ENCODE measurements around the gene WDR93.
"Not testable (repeated sequence)": the region's sequence is repeated elsewhere in the genome, so short reads cannot be mapped to it uniquely, and the experiment has no call there.

WDR93 gene

GRCh38 chr15:89784686-89784960, 94.0 kb downstream of the WDR93 start:
- no peak for DNase-seq (ENCODE audit: insufficient read length, low spot score)
- FAIRE-seq = no peak

DNA sequence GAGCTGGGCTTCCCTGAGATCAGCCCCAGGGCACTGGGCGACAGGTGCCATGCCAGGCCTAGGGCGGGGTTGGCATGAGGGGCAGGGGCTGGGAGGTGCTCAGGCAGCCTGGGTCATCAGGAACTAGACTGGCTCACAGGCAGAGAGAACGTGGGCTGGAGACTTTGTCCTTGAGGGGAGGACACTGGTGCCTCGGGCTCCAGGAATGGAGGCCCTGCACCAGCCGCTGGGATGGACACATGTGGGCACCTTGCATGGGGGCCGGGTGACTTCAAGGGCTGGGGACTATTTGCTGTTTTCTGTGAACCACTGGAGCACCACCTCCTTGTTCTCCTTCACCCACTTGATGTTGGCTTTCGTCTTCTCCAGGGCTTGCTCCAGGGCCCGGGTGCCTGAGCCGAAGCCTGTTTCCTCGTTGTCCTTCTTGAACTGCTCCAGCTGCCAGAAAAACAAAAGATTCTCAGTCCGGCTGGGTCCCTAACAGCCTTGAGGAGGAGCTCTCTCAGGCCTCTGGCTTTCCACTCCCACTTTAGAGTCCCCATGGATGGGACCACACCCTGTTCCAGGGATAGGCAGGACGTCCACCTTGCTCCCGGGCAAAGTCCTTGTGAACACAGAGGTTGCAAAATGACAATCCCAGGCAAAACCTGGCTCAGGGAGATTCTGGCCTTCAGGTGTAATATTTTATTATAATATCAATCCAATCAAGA, 94.6 kb downstream of the WDR93 start:
- no peak for FAIRE-seq
- no peak for DNase-seq (ENCODE audit: insufficient read length, low spot score)

GRCh38 chr15:89785774-89786140, 95.1 kb downstream of the WDR93 start:
- FAIRE-seq = no peak
- DNase-seq (ENCODE audit: insufficient read length, low spot score) = no peak

- FAIRE-seq (no peak), DNase-seq (ENCODE audit: insufficient read length, low spot score) (no peak)
Measured at GRCh38 chr15:89787944-89788343, 97.3 kb downstream of the WDR93 start.

- FAIRE-seq; DNase-seq (ENCODE audit: insufficient read length, low spot score): not testable (repeated sequence)
Measured at GRCh38 chr15:89788585-89788984, 98.0 kb downstream of the WDR93 start.

DNA sequence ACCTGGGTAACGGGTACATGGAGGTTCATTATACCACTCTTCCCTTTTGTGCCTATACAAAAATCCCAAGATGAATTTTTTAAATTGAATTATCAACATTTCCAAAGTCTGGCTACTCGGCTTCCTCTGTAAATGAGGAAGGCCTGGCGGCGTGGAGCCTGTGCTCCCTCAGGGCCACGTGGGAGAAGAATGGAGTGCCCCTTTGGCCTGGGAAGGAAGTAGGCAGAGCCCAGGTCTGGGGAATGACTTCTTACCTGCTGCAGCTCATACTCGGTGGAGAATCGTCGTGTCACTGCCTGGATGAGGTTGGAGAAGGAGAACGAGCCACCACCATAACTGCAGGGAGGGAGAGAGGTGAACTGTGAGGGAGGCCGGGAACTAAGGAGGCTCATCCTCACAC, 99.6 kb downstream of the WDR93 start:
- FAIRE-seq = no peak
- DNase-seq (ENCODE audit: insufficient read length, low spot score) = no peak

DNA sequence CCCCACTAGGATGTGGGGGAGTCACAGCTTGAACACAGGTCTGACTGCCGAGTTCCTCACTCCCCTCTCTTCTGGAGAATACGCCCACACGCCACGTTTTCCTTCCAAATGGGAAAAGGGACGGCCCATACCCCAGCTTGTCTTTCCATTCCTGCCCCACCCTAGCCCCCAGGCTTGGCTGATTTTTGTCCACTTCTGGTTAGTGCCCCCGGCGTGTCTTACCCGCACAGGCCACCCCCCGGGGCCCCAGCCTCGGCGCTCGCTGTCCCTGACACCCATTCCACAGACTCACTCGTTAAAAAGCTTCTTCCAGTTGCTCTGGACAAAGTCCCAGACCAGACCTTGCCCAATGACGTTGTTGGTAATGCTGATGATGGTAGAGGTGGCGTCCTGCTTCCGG, 100.0 kb downstream of the WDR93 start:
- DNase-seq (ENCODE audit: insufficient read length, low spot score) (no peak), FAIRE-seq (no peak)

- FAIRE-seq = no peak
Measured at GRCh38 chr15:89792106-89792805, 101.6 kb downstream of the WDR93 start.

More at GRCh38 chr15:89792106-89792805, 101.6 kb downstream of the WDR93 start:
- no peak for DNase-seq (ENCODE audit: insufficient read length, low spot score)

Data from HTR-8/SVneo (cell line).